K562 (cell line): ENCODE measurements around the gene SLFN12. TPM values are rescaled to one million over a fixed set of nuclear protein-coding genes. Genes with fewer than 3 reads are reported as not detected.
"Not testable (repeated sequence)": the region's sequence is repeated elsewhere in the genome, so short reads cannot be mapped to it uniquely, and the experiment has no call there.

Source experiments
- ATAC-seq: fragments of 200-7000 bp; cut with Tn5 transposase; 3 replicates; pipeline ENCODE4 v1.9.1; 2020; ENCODE audit warnings: moderate library complexity
- BruUV-seq: library from RNA; stranded (reverse); fragments of 400-500 nt; replicated peaks from 2 replicates; lab custom pipeline; 2021; lab: Mats Ljungman, UMichigan
- CTCF ChIA-PET: fragments of 300-600 bp; formaldehyde crosslinking; extraction: SDS; loops from one replicate; lab custom pipeline; 2021; ENCODE audit warnings: low intra/inter-chr PET ratio; lab: Yijun Ruan, JAX
- POLR2A ChIA-PET: fragments of 300-600, 350-650 bp; sonication (Branson Sonifier 250); formaldehyde crosslinking; extraction: SDS; loops from one replicate; lab custom pipeline; 2021; ENCODE audit warnings: antibody characterized with exemption, inconsistent platforms; lab: Yijun Ruan, JAX
- DNase-seq, 4 experiments: peaks; one replicate each; pipeline versions ENCODE4 v3.0.0 to v3.0.0-alpha.2; 2011 to 2018; ENCODE audit warnings: low spot score in 3 of 4, mixed read lengths in 3 of 4; ENCODE audit errors: extremely low read depth in 1 of 4
- FAIRE-seq: peaks from 2 replicates; lab custom pipeline; 2011; peaks lifted over from hg19 to GRCh38; lab: Jason Lieb, UNC
- H2AFZ ChIP-seq: 2 replicates; pipeline ENCODE4 v1.6.0; 2011; ENCODE audit warnings: low read depth, low read length, control low read depth, inconsistent platforms
- H3K27ac ChIP-seq: fragments of 200-600 bp; 3 replicates; pipeline ENCODE4 v1.8.0; 2011; ENCODE audit warnings: low read depth, mild to moderate bottlenecking, control low read depth, inconsistent platforms, low read length, moderate library complexity, mixed read lengths; ENCODE audit errors: extremely low read depth
- H3K27me3 ChIP-seq, 2 experiments: fragments of 300-600 bp in 1 of 2; 2 replicates in 1 of 2; 3 replicates in 1 of 2; pipeline versions ENCODE4 v1.6.0 to v1.8.0; 2011; ENCODE audit warnings: inconsistent platforms in 2 of 2, low read length in 2 of 2, mild to moderate bottlenecking in 1 of 2, mixed read lengths in 1 of 2, moderate library complexity in 1 of 2; ENCODE audit not compliant: control insufficient read depth in 2 of 2, insufficient read depth in 2 of 2
- H3K36me3 ChIP-seq: fragments of 300-600 bp; 3 replicates; pipeline ENCODE4 v1.8.0; 2011; ENCODE audit warnings: mild to moderate bottlenecking, low read length, inconsistent platforms; ENCODE audit not compliant: control insufficient read depth, insufficient read depth
- H3K4me1 ChIP-seq, 2 experiments: fragments of 200-600 bp in 1 of 2; replicated peaks in 1 of 2; 2 replicates in 1 of 2; 3 replicates in 1 of 2; pipeline versions ENCODE4 v1.5.1 to v1.8.0; 2011; ENCODE audit warnings: inconsistent platforms in 2 of 2, low read length in 2 of 2, mild to moderate bottlenecking in 1 of 2, mixed read lengths in 1 of 2, moderate library complexity in 1 of 2; ENCODE audit not compliant: control insufficient read depth in 2 of 2, insufficient read depth in 2 of 2
- H3K4me2 ChIP-seq: 2 replicates; pipeline ENCODE4 v1.6.1; 2011; ENCODE audit warnings: low read length, control low read depth, inconsistent platforms, mixed read lengths; ENCODE audit not compliant: insufficient read depth
- H3K4me3 ChIP-seq: fragments of 200-600 bp; sonication (generic), shearing (Covaris generic); 2 replicates; pipeline ENCODE4 v1.5.1; 2016; ENCODE audit warnings: control low read depth, inconsistent platforms
- H3K79me2 ChIP-seq: fragments of 200-600 bp; 3 replicates; pipeline ENCODE4 v1.8.0; 2011; ENCODE audit warnings: low read length, inconsistent platforms; ENCODE audit not compliant: control insufficient read depth, insufficient read depth
- H3K9ac ChIP-seq, 2 experiments: 2 replicates each; pipeline versions ENCODE4 v1.6.0 to v1.6.1; 2011; ENCODE audit warnings: low read depth in 2 of 2, low read length in 2 of 2, control low read depth in 1 of 2, inconsistent platforms in 1 of 2, mild to moderate bottlenecking in 1 of 2, mixed read lengths in 1 of 2; ENCODE audit not compliant: insufficient read depth in 1 of 2
- H3K9me1 ChIP-seq: one replicate; pipeline ENCODE4 v1.6.0; 2011; ENCODE audit warnings: inconsistent platforms, mild to moderate bottlenecking, low read length, moderate library complexity; ENCODE audit not compliant: control insufficient read depth, insufficient read depth
- H3K9me3 ChIP-seq: replicated peaks from 2 replicates; pipeline ENCODE4 v1.5.1; 2011; ENCODE audit warnings: low read depth, low read length, inconsistent platforms; ENCODE audit not compliant: control insufficient read depth, insufficient read depth
- H4K20me1 ChIP-seq: replicated peaks from 2 replicates; pipeline ENCODE4 v1.6.1; 2011; ENCODE audit warnings: low read length, inconsistent platforms, mixed read lengths; ENCODE audit not compliant: control insufficient read depth, insufficient read depth
- CHD2 ChIP-seq: IDR thresholded peaks from 2 replicates; pipeline ENCODE4 v1.6.1; 2011; ENCODE audit warnings: low read depth, low read length
- CTCFL ChIP-seq: IDR thresholded peaks from 2 replicates; pipeline ENCODE4 v1.6.1; 2011; ENCODE audit warnings: borderline replicate concordance, low read depth, mild to moderate bottlenecking, moderate library complexity, low read length; ENCODE audit not compliant: insufficient read depth, poor library complexity, severe bottlenecking
- E2F6 ChIP-seq, 2 experiments: IDR thresholded peaks; 2 replicates each; pipeline ENCODE4 v1.6.1; 2011; ENCODE audit warnings: borderline replicate concordance in 1 of 2, control low read depth in 1 of 2, low read depth in 1 of 2, low read length in 1 of 2, mild to moderate bottlenecking in 1 of 2, mixed read lengths in 1 of 2, moderate library complexity in 1 of 2; ENCODE audit not compliant: insufficient read depth in 1 of 2, insufficient read length in 1 of 2, poor library complexity in 1 of 2, severe bottlenecking in 1 of 2; ENCODE audit errors: extremely low read depth in 1 of 2
- WGBS: fragments of 100-300 bp; shearing (Covaris generic); methylation state at CpG from one replicate; pipeline ENCODE4 v1.1.6; 2016; ENCODE audit warnings: low coverage, mixed read lengths; ENCODE audit not compliant: insufficient coverage; ENCODE audit errors: missing lambda C conversion rate; 5-methylcytosine and 5-hydroxymethylcytosine counted together
- in situ Hi-C: fragments of 300-500 bp; cut with MboI; formaldehyde crosslinking; loops from 4 replicates; pipeline ENCODE4 v1.15.0; 2018; ENCODE audit warnings: inconsistent platforms, mixed read lengths
- intact Hi-C: fragments of 100-400 bp; cut with micrococcal nuclease; formaldehyde crosslinking; loops from 2 replicates; pipeline ENCODE4 v1.14.2; 2022
- polyA plus RNA-seq, 8 experiments: library from polyadenylated mRNA; depleted of rRNA in 4 of 8; stranded (reverse) in 5 of 8; unstranded in 3 of 8; fragments of >200 nt; fragmentation: Nextera tagmentation in 2 of 8; fragmentation: Illumina TruSeq in 1 of 8; extraction: Ambion mirVana in 2 of 8; extraction: Trizol in 1 of 8; gene quantifications; 2 replicates each; pipeline versions ENCODE4 v1.2.1 to v1.2.3, GENCODE V29; 2011 to 2014; ENCODE audit warnings: inconsistent platforms in 1 of 8, missing spikeins in 1 of 8
- total RNA-seq, 7 experiments: library from RNA; depleted of rRNA in 6 of 7; stranded (reverse); fragments of >200 nt in 6 of 7; fragmentation: Illumina TruSeq in 2 of 7; extraction: Trizol in 2 of 7; gene quantifications; 2 replicates each; pipeline versions ENCODE4 v1.2.1 to v1.2.3, GENCODE V29; 2011 to 2021; ENCODE audit warnings: low replicate concordance in 1 of 7

The SLFN12 gene
- total and polyA plus RNA-seq, 9 of the 15 experiments (the other 6 are each of a cell fraction or from before 2014, with no cell fraction given): 0.01 to 0.09 (median 0.07) TPM; not detected in 6

GRCh38 chr17:35460354-35460851 is 28.1 kb upstream of the SLFN12 start:
- Histone ChIP-seq H3K79me2 (no peaks in the 10 kb centered on the region), H2AFZ (peak overlapping the region; percentile 47; the same call in 1 of the 2 replicates), H4K20me1 (no peaks in the 10 kb centered on the region), H3K4me1 (peaks cover 0 to 7% of the 10 kb centered on the region in 2 experiments; a peak in 2 of 5 replicates), H3K27me3 (peaks cover 4 to 8% of the 10 kb centered on the region in 2 experiments; a peak in 3 of 5 replicates), H3K9me1 (no peaks in the 10 kb centered on the region), H3K4me3 (no peak overlapping the region), H3K36me3 (no peaks in the 10 kb centered on the region), H3K27ac (no peak overlapping the region), H3K9ac (peak overlapping the region in 1 of 2 experiments; percentile 69; a peak in 1 of 4 replicates), H3K4me2 (peak overlapping the region; percentile 33; the same call in 1 of the 2 replicates), H3K9me3 (no peaks in the 10 kb centered on the region)
- peak; percentile 95 for ATAC-seq
- TF ChIP-seq E2F6 (IDR thresholded peaks at IDR 0.05; ENCODE audit: borderline replicate concordance in 1 of 2, extremely low read depth in 1 of 2, insufficient read depth in 1 of 2, insufficient read length in 1 of 2, low read depth in 1 of 2, low read length in 1 of 2, poor library complexity in 1 of 2, severe bottlenecking in 1 of 2): peak in 1 of 2 experiments; percentile 46
- TF ChIP-seq CTCFL: peak; percentile 13
- TF ChIP-seq CHD2: no peak
- ChIA-PET POLR2A (no interaction called here), CTCF (no interaction called here)
- no TSS peak for BruUV-seq
- intact Hi-C loops (no loop called here), in situ Hi-C loops (no loop called here)
- 14% methylated on average over 29 of the region's 44 CpGs for WGBS
- peak; percentile 35 to 73 (median 57) for DNase-seq
- no peak for FAIRE-seq

- ATAC-seq, H3K36me3 ChIP-seq, CTCF ChIA-PET, H3K27ac ChIP-seq, H3K9me3 ChIP-seq, BruUV-seq, in situ Hi-C loops, H2AFZ ChIP-seq, H3K9me1 ChIP-seq, H3K79me2 ChIP-seq, H3K4me3 ChIP-seq, FAIRE-seq, H3K9ac ChIP-seq, H4K20me1 ChIP-seq, DNase-seq, intact Hi-C loops, H3K27me3 ChIP-seq, H3K4me1 ChIP-seq, H3K4me2 ChIP-seq: not testable (repeated sequence)
- 4% methylated on average over 4 of the region's 5 CpGs for WGBS
- POLR2A ChIA-PET: interaction anchor here (0.6 kb wide), 1 partner anchor 9 kb away, joined by 3 read pairs; no protein-coding TSS in a partner anchor
Measured at GRCh38 chr17:35454035-35454434, 21.7 kb upstream of the SLFN12 start.
